ENCODE data around the gene ZFYVE26. TPM values are rescaled to one million over a fixed set of nuclear protein-coding genes. Genes with fewer than 3 reads are reported as not detected.
A peak's percentile ranks its signal among the peaks of the same experiment; 100 is the strongest.
"Not testable (repeated sequence)": the region's sequence is repeated elsewhere in the genome, so short reads cannot be mapped to it uniquely, and the experiment has no call there.

The ZFYVE26 gene
- 10 to 100 TPM; 13.3 to 18.9 (median 15.2) TPM for polyA plus RNA-seq (ENCODE audit: insufficient read length in 4 of 4)

GRCh38 chr14:67816326-67817002 is at the start of gene ZFYVE26:
Gene ZFYVE26 (minus strand): TSS chr14:67816590. CDS start chr14:67815963, 627 bp downstream.
- peak; percentile 90 to 96 (median 90) for DNase-seq (ENCODE audit: low read depth in 4 of 4, low spot score in 3 of 4)

GRCh38 chr14:67863223-67863622 is 46.8 kb upstream of the ZFYVE26 start:
- DNase-seq (ENCODE audit: low read depth in 4 of 4, low spot score in 3 of 4): no peak

GRCh38 chr14:67859169-67859749 is 42.9 kb upstream of the ZFYVE26 start:
- DNase-seq (ENCODE audit: low read depth in 4 of 4, low spot score in 3 of 4): no peak

- DNase-seq (ENCODE audit: low read depth in 4 of 4, low spot score in 3 of 4): no peak
Measured at GRCh38 chr14:67857778-67858350, 41.5 kb upstream of the ZFYVE26 start.

- no peak for DNase-seq (ENCODE audit: low read depth in 4 of 4, low spot score in 3 of 4)
Measured at GRCh38 chr14:67856827-67857226, 40.4 kb upstream of the ZFYVE26 start.

DNA sequence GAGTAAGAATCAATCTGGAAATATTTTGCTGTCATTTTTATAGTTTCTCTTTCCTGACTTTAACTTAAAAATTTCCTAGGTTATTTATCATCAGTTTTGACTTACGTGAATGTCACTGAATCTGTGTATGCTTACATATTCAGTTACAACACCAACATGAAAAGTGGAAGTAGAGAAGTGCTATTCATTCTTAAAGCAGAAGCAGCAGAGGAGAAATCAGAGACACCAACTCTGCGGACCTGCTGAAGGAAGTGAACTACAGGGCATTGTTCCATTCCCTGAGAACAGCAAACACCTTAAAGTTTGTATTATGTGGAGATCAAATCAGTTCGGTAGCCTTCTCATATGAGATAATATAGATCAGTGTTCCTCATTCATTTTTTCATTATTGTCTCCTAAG is 37.3 kb upstream of the ZFYVE26 start:
- no peak for DNase-seq (ENCODE audit: low read depth in 4 of 4, low spot score in 3 of 4)

DNA sequence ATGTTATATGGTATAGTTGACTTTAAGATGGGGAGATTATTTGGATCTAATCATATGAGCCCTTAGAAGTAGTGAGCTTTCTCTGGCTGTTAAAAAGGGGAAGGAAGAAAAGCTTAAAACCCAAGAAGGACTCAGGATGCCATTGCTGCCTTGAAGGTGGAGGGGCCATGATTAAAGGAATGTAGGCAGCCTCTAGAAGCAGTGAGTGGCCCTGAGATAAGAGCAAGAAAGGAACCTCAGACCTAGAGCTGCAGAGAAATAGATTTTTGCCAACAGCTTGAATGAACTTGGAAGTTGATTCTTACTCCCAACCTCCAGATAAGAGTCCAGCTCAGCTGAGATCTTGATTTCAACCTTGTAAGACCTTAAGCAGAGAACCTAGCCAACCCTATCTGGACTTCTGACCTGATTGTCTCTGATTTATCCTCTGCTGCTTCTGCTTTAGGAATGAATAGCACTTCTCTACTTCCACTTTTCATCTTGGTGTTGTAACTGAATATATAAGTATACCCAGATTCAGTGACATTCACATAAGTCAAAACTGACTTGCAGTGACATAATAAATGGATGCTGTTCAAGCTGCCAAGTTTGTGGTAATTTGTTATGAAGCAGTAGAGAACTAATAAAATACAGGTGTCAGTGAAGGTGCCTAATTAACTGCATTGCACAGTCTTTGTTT is 36.7 kb upstream of the ZFYVE26 start:
- no peak for DNase-seq (ENCODE audit: low read depth in 4 of 4, low spot score in 3 of 4)

DNA sequence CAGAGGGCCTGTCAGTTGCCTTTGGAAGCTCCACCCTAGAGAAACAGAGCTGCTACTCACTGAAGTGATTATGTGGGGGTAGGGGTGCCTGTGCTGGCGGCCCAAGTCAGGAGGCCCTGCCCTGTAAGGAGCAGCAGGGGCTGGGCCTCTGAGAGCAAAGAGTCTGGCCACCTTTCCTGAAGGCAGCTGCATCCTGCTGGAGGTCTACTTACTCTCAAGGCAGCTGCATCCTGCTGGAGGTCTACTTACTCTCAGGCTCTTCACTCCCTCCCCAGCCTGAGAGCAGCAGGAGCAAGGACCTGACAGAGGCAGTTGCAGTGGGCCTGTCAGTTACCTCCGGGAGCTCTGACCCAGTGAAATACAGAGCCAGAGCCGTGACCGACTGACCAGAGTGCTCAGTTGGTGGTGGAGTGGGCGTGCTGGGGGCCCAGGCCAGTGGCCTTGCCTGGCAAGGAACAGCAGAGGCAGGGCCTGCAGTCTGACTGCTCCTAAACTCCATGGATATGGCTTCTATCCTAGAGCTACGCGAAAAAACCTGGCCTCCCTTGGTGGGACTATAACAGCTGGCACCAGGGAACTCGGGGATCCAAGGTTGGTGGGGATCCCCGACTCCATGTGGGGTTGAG is 35.5 kb upstream of the ZFYVE26 start:
- no peak for DNase-seq (ENCODE audit: low read depth in 4 of 4, low spot score in 3 of 4)

DNA sequence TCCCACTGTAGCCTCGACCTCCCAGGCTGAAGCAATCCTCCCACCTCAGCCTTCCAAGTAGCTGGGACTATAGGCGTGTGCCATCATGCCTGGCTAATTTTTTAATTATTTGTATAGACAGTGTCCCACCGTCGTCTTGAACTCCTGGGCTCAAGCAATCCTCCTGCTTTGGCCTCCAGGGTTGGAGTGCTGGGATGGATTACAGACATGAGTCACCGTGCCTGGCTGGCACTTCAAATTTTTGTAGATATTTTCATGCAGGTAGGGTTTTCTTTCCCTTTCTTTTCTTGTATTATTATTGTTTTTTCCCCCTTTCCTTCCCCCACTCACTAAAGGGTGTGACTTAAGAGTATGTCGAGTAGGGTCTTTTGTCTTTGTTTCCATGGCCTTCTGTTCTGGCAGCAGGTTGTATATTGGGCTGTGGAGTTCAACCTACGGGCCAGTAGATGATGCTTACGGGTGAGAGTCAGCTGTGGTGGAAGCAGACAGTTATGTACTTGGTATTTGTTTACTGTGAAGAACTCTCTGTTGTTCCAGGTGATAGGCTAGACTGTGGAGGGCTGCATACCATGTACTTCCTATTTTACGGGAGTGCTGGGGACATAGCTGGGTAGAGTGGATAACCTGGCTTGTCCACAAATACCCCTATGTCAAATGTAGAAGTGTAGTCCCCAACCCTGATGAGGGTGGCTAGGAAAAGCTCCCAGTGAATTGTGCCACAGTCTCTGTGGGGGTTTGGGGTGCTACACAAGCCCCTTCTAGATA is 33.9 kb upstream of the ZFYVE26 start:
- DNase-seq (ENCODE audit: low read depth in 4 of 4, low spot score in 3 of 4): no peak

DNA sequence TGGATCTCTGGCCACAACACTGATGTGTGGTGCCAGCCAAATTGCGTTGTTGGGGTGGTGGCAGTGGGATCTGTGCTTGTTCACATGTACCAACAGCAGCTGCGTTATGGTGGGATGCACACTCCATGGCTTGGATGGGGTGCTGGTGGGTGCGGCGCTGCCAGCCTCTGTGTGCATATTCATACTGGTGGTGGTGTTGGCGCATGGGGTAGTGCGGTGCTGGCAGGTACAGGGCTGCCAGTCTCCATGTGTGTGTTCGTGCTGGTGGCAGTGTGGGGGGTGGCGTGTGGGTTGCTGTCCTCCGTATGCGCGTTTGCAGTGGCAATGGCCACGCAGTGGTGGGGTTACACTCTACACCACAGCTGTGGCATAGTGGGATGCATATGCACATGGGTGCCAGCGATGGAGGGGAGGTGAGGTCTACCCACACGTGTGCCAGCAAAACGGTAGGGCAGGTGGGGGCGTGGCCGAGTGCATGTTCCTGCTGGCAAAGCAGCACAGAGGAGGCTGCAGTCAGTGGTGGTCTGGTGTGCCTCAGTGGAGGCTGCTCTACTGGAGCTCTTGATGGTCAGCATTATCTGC is 29.7 kb upstream of the ZFYVE26 start:
- DNase-seq (ENCODE audit: low read depth in 4 of 4, low spot score in 3 of 4): no peak

- DNase-seq (ENCODE audit: low read depth in 4 of 4, low spot score in 3 of 4): peak; percentile 41 to 67 (median 60)
Measured at GRCh38 chr14:67837011-67837624, 20.7 kb upstream of the ZFYVE26 start.

- no peak for DNase-seq (ENCODE audit: low read depth in 4 of 4, low spot score in 3 of 4)
Measured at GRCh38 chr14:67835596-67835995, 19.2 kb upstream of the ZFYVE26 start.

GRCh38 chr14:67833403-67833802 is 17.0 kb upstream of the ZFYVE26 start:
- DNase-seq (ENCODE audit: low read depth in 4 of 4, low spot score in 3 of 4): no peak

DNA sequence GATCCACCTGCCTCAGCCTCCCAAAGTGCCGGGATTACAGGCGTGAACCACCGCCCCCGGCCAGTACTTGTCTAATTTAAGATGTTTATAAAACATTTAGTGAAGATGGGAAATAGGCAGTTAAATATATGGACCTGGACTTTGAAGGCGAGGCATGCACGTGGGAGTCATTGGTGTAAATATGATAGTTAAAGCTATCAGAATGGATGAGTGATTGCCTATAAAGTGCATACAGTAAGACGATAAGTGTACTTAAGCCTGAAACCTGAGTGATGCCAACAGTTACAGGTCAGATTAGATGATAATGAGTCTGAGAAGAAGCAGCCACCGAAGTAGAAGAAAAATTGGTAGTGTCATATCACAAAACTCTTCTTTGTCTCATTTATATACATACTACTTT is 14.7 kb upstream of the ZFYVE26 start:
- DNase-seq (ENCODE audit: low read depth in 4 of 4, low spot score in 3 of 4): no peak

GRCh38 chr14:67821121-67821520 is 4.7 kb upstream of the ZFYVE26 start:
- no peak for DNase-seq (ENCODE audit: low read depth in 4 of 4, low spot score in 3 of 4)

DNA sequence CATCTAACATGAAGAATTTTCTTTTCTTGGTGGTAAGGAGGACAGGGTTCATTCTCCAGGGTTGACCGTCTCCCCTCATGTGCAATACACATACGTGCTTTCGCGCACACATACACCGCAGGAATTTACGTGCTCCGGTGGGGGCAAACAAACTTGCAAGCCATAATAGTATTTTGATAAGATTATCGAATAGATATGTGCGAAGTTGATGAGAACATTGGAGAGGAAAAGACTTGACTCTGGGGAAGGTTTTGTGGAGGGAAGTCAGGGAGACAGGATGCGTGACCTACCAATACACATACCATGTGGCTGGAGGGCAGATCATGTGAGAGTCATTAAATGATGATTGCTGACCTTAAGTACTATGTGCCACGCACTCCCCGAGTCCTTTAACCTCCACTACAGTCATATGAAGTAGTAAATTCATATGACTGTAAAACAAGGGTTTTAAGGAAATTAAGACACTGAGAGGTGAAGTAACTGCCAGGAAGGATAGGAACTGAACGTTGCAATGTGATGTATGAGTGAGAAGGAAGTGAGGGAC is 4.1 kb upstream of the ZFYVE26 start:
- no peak for DNase-seq (ENCODE audit: low read depth in 4 of 4, low spot score in 3 of 4)

DNA sequence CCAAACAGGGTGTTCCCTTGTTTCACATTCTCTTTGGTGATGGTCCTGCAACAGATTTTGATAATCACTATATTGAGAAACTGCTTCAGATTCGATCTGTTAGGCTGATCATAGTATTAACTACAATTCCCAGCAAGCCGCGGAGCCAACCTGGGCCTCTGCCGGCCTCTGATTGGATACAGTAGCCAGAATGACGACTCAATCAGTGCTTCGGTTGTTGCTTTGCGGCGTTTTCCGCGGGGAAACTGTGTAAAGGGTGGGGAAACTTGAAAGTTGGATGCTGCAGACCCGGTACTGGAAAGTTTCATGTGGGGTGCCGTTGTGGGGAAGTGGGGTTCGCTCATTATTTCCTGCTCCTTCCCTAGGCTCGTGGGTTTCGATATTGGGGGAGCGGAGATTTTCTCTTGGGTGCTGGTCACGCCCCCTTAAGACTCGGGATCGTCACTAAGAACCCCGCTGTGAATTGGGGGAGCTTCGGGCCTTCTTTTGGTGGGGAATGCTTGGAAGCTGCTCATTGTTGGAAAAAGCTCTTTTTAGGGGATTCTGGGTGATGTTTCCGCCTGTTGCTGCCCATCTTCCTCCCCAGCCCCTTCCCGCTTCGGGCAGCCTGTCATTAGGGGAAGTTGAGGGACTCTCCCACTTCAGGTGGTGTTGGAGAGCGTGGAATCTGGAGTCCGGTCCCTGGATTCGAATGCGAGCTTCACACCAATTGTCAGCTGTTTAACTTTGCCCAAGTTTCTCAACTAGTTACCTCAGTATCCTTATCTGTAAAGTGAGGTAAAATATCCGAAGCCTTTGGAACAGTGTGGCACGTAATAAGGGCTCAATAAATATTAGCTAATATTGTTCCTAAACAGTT is 3.4 kb upstream of the ZFYVE26 start, which contains the start of gene RAD51B:
Gene RAD51B (plus strand): TSS at position 217 of the 859 bp plus-strand sequence.
- DNase-seq (ENCODE audit: low read depth in 4 of 4, low spot score in 3 of 4): peak; percentile 78 to 83 (median 80)

- not testable (repeated sequence) for DNase-seq (ENCODE audit: low read depth in 4 of 4, low spot score in 3 of 4)
Measured at GRCh38 chr14:67818476-67818875, 2.1 kb upstream of the ZFYVE26 start.
